GM18502 (cell line): ENCODE data around the gene PLA2G4A.
A peak's percentile ranks its signal among the peaks of the same experiment; 100 is the strongest.

Source experiments
- ATAC-seq: cut with Tn5 transposase; IDR thresholded peaks from one replicate; pipeline ENCODE4 v1.9.1; 2021; ENCODE audit warnings: mild to moderate bottlenecking; ENCODE audit not compliant: unreplicated experiment, poor library complexity

Gene PLA2G4A

GRCh38 chr1:186966456-186966855 lies 137.7 kb downstream of the PLA2G4A start:
- ATAC-seq = no peak

GRCh38 chr1:186967656-186968394 lies 139.1 kb downstream of the PLA2G4A start:
- no peak for ATAC-seq

GRCh38 chr1:186974774-186975181 lies 146.0 kb downstream of the PLA2G4A start:
- no peak for ATAC-seq

- no peak for ATAC-seq
Observed at GRCh38 chr1:186975220-186975619, 146.5 kb downstream of the PLA2G4A start.

GRCh38 chr1:186976700-186977099 lies 148.0 kb downstream of the PLA2G4A start:
- ATAC-seq = no peak

GRCh38 chr1:186977266-186977957 lies 148.7 kb downstream of the PLA2G4A start:
- no peak for ATAC-seq

- ATAC-seq = no peak
Observed at GRCh38 chr1:186978596-186979556, 150.1 kb downstream of the PLA2G4A start.

- no peak for ATAC-seq
Observed at GRCh38 chr1:186980400-186980799, 151.7 kb downstream of the PLA2G4A start.

- ATAC-seq = no peak
Observed at GRCh38 chr1:186982116-186982515, 153.4 kb downstream of the PLA2G4A start.

- ATAC-seq = no peak
Observed at GRCh38 chr1:186983327-186983726, 154.6 kb downstream of the PLA2G4A start.

- no peak for ATAC-seq
Observed at GRCh38 chr1:186984959-186985358, 156.2 kb downstream of the PLA2G4A start.

GRCh38 chr1:186985889-186986491 lies 157.2 kb downstream of the PLA2G4A start:
- peak; percentile 83 for ATAC-seq

- no peak for ATAC-seq
Observed at GRCh38 chr1:186987065-186987464, 158.3 kb downstream of the PLA2G4A start.

GRCh38 chr1:186987769-186988168 lies 159.0 kb downstream of the PLA2G4A start:
- no peak for ATAC-seq

- no peak for ATAC-seq
Observed at GRCh38 chr1:186993996-186994395, 165.2 kb downstream of the PLA2G4A start.

GRCh38 chr1:186994897-186995296 lies 166.1 kb downstream of the PLA2G4A start:
- ATAC-seq = peak; percentile 54

- ATAC-seq = no peak
Observed at GRCh38 chr1:186996816-186997215, 168.1 kb downstream of the PLA2G4A start.

- ATAC-seq = no peak
Observed at GRCh38 chr1:186997877-186998276, 169.1 kb downstream of the PLA2G4A start.

GRCh38 chr1:186999506-186999905 lies 170.8 kb downstream of the PLA2G4A start:
- no peak for ATAC-seq

- ATAC-seq = no peak
Observed at GRCh38 chr1:187001198-187001889, 172.6 kb downstream of the PLA2G4A start.
